OCI-LY3 (cell line): Measurements from ENCODE around the gene MAP3K4.

Experiments
- EZH2phosphoT487 ChIP-seq: fragments of 200-600 bp; shearing (Covaris generic); IDR thresholded peaks from 2 replicates; pipeline ENCODE4 v1.6.1; 2018; ENCODE audit warnings: antibody characterized with exemption, mixed run types, low read depth
- TF ChIP-seq, protein P1 (sequence below): fragments of 200-600, 300-600 bp; sonication (generic); IDR thresholded peaks from 2 replicates; pipeline ENCODE4 v1.5.1; 2014; ENCODE audit warnings: antibody characterized with exemption, low read length, low read depth

DNA sequence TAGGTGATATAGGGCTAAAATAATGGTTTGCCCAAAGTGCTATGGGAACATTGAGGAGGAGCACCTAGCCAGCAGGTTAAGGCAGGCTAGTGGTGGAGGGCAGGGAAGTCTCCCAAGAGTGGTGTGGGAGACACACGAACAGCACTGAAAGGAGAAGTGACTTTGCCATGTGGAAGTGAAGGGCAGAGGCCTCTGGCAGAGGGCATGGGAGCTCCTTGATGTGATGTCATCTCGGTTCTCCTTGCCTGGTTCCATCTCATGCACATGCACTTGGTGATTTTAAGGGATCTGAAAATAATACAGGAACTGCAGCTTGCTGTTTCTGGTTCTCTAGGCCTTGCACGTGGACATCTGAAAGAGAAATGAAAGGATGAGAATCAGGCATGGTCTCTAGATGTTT, 4.7 kb upstream of the MAP3K4 start:
- TF ChIP-seq, protein P1, sequence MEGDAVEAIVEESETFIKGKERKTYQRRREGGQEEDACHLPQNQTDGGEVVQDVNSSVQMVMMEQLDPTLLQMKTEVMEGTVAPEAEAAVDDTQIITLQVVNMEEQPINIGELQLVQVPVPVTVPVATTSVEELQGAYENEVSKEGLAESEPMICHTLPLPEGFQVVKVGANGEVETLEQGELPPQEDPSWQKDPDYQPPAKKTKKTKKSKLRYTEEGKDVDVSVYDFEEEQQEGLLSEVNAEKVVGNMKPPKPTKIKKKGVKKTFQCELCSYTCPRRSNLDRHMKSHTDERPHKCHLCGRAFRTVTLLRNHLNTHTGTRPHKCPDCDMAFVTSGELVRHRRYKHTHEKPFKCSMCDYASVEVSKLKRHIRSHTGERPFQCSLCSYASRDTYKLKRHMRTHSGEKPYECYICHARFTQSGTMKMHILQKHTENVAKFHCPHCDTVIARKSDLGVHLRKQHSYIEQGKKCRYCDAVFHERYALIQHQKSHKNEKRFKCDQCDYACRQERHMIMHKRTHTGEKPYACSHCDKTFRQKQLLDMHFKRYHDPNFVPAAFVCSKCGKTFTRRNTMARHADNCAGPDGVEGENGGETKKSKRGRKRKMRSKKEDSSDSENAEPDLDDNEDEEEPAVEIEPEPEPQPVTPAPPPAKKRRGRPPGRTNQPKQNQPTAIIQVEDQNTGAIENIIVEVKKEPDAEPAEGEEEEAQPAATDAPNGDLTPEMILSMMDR = no peak
- no peak for TF ChIP-seq EZH2phosphoT487
